Endometrial microvascular endothelial cells (primary cell): ENCODE measurements around the gene NFIA. TPM values are rescaled to one million over a fixed set of nuclear protein-coding genes. Genes with fewer than 3 reads are reported as not detected.

Experiments used
- in situ Hi-C: cut with HindIII; loops from 2 replicates; pipeline ENCODE4 v1.10.0; 2017; ENCODE audit warnings: low sequenced_read_pairs, low pct_unique_long_range_greater_than_20kb; ENCODE audit errors: inconsistent ontology term
- total RNA-seq: library from RNA; depleted of rRNA; stranded (reverse); fragments of >200 nt; gene quantifications from one replicate; pipeline ENCODE4 v1.2.3, GENCODE V29; 2015; ENCODE audit errors: inconsistent ontology term

Gene NFIA
- total RNA-seq, 1 donor from 2014 or later: 17.4 TPM

GRCh38 chr1:61186753-61187152 lies 104.4 kb downstream of the NFIA start:
- in situ Hi-C loops: no loop called here

- in situ Hi-C loops: no loop called here
These were observed 105.2 kb downstream of the NFIA start for GRCh38 chr1:61187352-61188086.

GRCh38 chr1:61190153-61190552 lies 107.8 kb downstream of the NFIA start:
- in situ Hi-C loops: no loop called here

GRCh38 chr1:61190618-61191432 lies 108.5 kb downstream of the NFIA start:
- in situ Hi-C loops: no loop called here

- in situ Hi-C loops: no loop called here
These were observed 109.0 kb downstream of the NFIA start for GRCh38 chr1:61191433-61191720.

- in situ Hi-C loops: no loop called here
These were observed 110.4 kb downstream of the NFIA start for GRCh38 chr1:61192663-61193330.

- in situ Hi-C loops: no loop called here
These were observed 111.4 kb downstream of the NFIA start for GRCh38 chr1:61193808-61194207.

- in situ Hi-C loops: no loop called here
These were observed 116.2 kb downstream of the NFIA start for GRCh38 chr1:61198554-61198953.

- in situ Hi-C loops: no loop called here
These were observed 118.7 kb downstream of the NFIA start for GRCh38 chr1:61201035-61201434.

- in situ Hi-C loops: no loop called here
These were observed 120.7 kb downstream of the NFIA start for GRCh38 chr1:61202854-61203598.

- in situ Hi-C loops: no loop called here
These were observed 122.2 kb downstream of the NFIA start for GRCh38 chr1:61204528-61204927.

GRCh38 chr1:61207416-61207815 lies 125.1 kb downstream of the NFIA start:
- in situ Hi-C loops: no loop called here

- in situ Hi-C loops: no loop called here
These were observed 125.8 kb downstream of the NFIA start for GRCh38 chr1:61208172-61208571.

GRCh38 chr1:61208831-61209230 lies 126.5 kb downstream of the NFIA start:
- in situ Hi-C loops: no loop called here

GRCh38 chr1:61210435-61211154 lies 128.2 kb downstream of the NFIA start:
- in situ Hi-C loops: no loop called here

GRCh38 chr1:61213245-61214011 lies 131.1 kb downstream of the NFIA start:
- in situ Hi-C loops: no loop called here

- in situ Hi-C loops: no loop called here
These were observed 132.8 kb downstream of the NFIA start for GRCh38 chr1:61215119-61215518.

GRCh38 chr1:61215676-61216289 lies 133.4 kb downstream of the NFIA start:
- in situ Hi-C loops: no loop called here
